Measurements from ENCODE around the gene PSD4. TPM values are rescaled to one million over a fixed set of nuclear protein-coding genes. Genes with fewer than 3 reads are reported as not detected.

PSD4 gene
- total and polyA plus RNA-seq, 10 donors: 43.9 to 154 (median 88.1) TPM

- TF ChIP-seq POLR2AphosphoS5 (IDR thresholded peaks at IDR 0.05): no peak
- TF ChIP-seq CTCF (IDR thresholded peaks at IDR 0.05 in 8 of 11, conservative IDR thresholded peaks at IDR 0.05 in 3 of 11): no peak
- no peak for TF ChIP-seq POLR2A (IDR thresholded peaks at IDR 0.05)
- WGBS, 5 donors: 68 to 91% (median 83%) methylated on average over 1 of the region's 1 CpG
- no peaks in the 10 kb centered on the region for H3K36me3 ChIP-seq
- no peak overlapping the region for H3K27ac ChIP-seq
- no peak overlapping the region for H3K4me3 ChIP-seq
- intact Hi-C loops (cut with DNase I; ENCODE audit: low total_unique reads): no loop called here
- no peaks in the 10 kb centered on the region for H3K9me3 ChIP-seq
- no peak for DNase-seq
- H3K27me3 ChIP-seq (replicated peaks in 1 of 7): no peaks in the 10 kb centered on the region
- peaks cover 0 to 9% (median 0%) of the 10 kb centered on the region in 6 donors for H3K4me1 ChIP-seq
These were observed 53.5 kb downstream of the PSD4 start for GRCh38 chr2:113227290-113227689.

GRCh38 chr2:113227698-113228097 is 53.9 kb downstream of the PSD4 start:
- no peaks in the 10 kb centered on the region for H3K36me3 ChIP-seq
- H3K27ac ChIP-seq: no peak overlapping the region
- peaks cover 0 to 9% (median 0%) of the 10 kb centered on the region in 6 donors for H3K4me1 ChIP-seq
- no peaks in the 10 kb centered on the region for H3K27me3 ChIP-seq (replicated peaks in 1 of 7)
- no peaks in the 10 kb centered on the region for H3K9me3 ChIP-seq
- intact Hi-C loops (cut with DNase I; ENCODE audit: low total_unique reads): no loop called here
- DNase-seq: no peak
- no peak for TF ChIP-seq POLR2A (IDR thresholded peaks at IDR 0.05)
- no peak for TF ChIP-seq CTCF (IDR thresholded peaks at IDR 0.05 in 8 of 11, conservative IDR thresholded peaks at IDR 0.05 in 3 of 11)
- no peak for TF ChIP-seq POLR2AphosphoS5 (IDR thresholded peaks at IDR 0.05)
- H3K4me3 ChIP-seq: no peak overlapping the region
- WGBS, 5 donors: 38 to 73% (median 63%) methylated on average over 3 of the region's 3 CpGs

GRCh38 chr2:113228351-113228750 is 54.6 kb downstream of the PSD4 start:
- H3K27ac ChIP-seq: no peak overlapping the region
- intact Hi-C loops (cut with DNase I; ENCODE audit: low total_unique reads): no loop called here
- 71 to 94% (median 92%) methylated on average over 1 of the region's 1 CpG for WGBS, 5 donors
- no peaks in the 10 kb centered on the region for H3K27me3 ChIP-seq (replicated peaks in 1 of 7)
- peaks cover 0 to 9% (median 0%) of the 10 kb centered on the region in 6 donors for H3K4me1 ChIP-seq
- DNase-seq: no peak
- H3K9me3 ChIP-seq: no peaks in the 10 kb centered on the region
- TF ChIP-seq POLR2AphosphoS5 (IDR thresholded peaks at IDR 0.05) (no peak), POLR2A (IDR thresholded peaks at IDR 0.05) (no peak), CTCF (IDR thresholded peaks at IDR 0.05 in 8 of 11, conservative IDR thresholded peaks at IDR 0.05 in 3 of 11) (no peak)
- H3K36me3 ChIP-seq: no peaks in the 10 kb centered on the region
- no peak overlapping the region for H3K4me3 ChIP-seq

- Histone ChIP-seq H3K36me3 (no peaks in the 10 kb centered on the region), H3K27me3 (replicated peaks in 1 of 7) (no peaks in the 10 kb centered on the region), H3K4me1 (peaks cover 0 to 9% (median 0%) of the 10 kb centered on the region in 6 donors), H3K27ac (no peak overlapping the region), H3K9me3 (no peaks in the 10 kb centered on the region), H3K4me3 (no peak overlapping the region)
- 62 to 83% (median 66%) methylated on average over 3 of the region's 3 CpGs for WGBS, 5 donors
- intact Hi-C loops (cut with DNase I; ENCODE audit: low total_unique reads): no loop called here
- TF ChIP-seq CTCF (IDR thresholded peaks at IDR 0.05 in 8 of 11, conservative IDR thresholded peaks at IDR 0.05 in 3 of 11) (no peak), POLR2A (IDR thresholded peaks at IDR 0.05) (no peak), POLR2AphosphoS5 (IDR thresholded peaks at IDR 0.05) (no peak)
- DNase-seq: no peak
These were observed 55.4 kb downstream of the PSD4 start for GRCh38 chr2:113228991-113229716.
